Measurements from ENCODE around the gene GALNT9.

Gene GALNT9

GRCh38 chr12:132262256-132263060, 66.9 kb downstream of the GALNT9 start:
- DNase-seq (ENCODE audit: insufficient read length, low spot score) (no peak), FAIRE-seq (no peak)
- TF ChIP-seq CTCF (IDR thresholded peaks at IDR 0.05; ENCODE audit: insufficient read depth, missing control alignments) = no peak

GRCh38 chr12:132261328-132262138, 67.9 kb downstream of the GALNT9 start:
- FAIRE-seq = no peak
- no peak for DNase-seq (ENCODE audit: insufficient read length, low spot score)

GRCh38 chr12:132260721-132261120, 68.7 kb downstream of the GALNT9 start:
- FAIRE-seq (no peak), DNase-seq (ENCODE audit: insufficient read length, low spot score) (no peak)
- TF ChIP-seq CTCF (IDR thresholded peaks at IDR 0.05; ENCODE audit: insufficient read depth, missing control alignments) = no peak

More at GRCh38 chr12:132261328-132262138, 67.9 kb downstream of the GALNT9 start:
- TF ChIP-seq CTCF (IDR thresholded peaks at IDR 0.05; ENCODE audit: insufficient read depth, missing control alignments) = no peak

GRCh38 chr12:132259872-132260695, 69.3 kb downstream of the GALNT9 start:
- TF ChIP-seq CTCF (IDR thresholded peaks at IDR 0.05; ENCODE audit: insufficient read depth, missing control alignments) = no peak
- no peak for DNase-seq (ENCODE audit: insufficient read length, low spot score)
- no peak for FAIRE-seq

- no peak for DNase-seq (ENCODE audit: insufficient read length, low spot score)
- FAIRE-seq = no peak
Measured at GRCh38 chr12:132259364-132259871, 70.0 kb downstream of the GALNT9 start.

GRCh38 chr12:132258543-132258942, 70.8 kb downstream of the GALNT9 start:
- DNase-seq (ENCODE audit: insufficient read length, low spot score) (no peak), FAIRE-seq (no peak)
- TF ChIP-seq CTCF (IDR thresholded peaks at IDR 0.05; ENCODE audit: insufficient read depth, missing control alignments) = no peak

More at GRCh38 chr12:132259364-132259871, 70.0 kb downstream of the GALNT9 start:
- no peak for TF ChIP-seq CTCF (IDR thresholded peaks at IDR 0.05; ENCODE audit: insufficient read depth, missing control alignments)
